COLO668 (cell line): ENCODE data around the gene ZNF484.

ENCODE experiments used
- DNase-seq: peaks from one replicate; lab custom pipeline; 2025; ENCODE audit not compliant: unreplicated experiment; lab: John Stamatoyannopoulos, UW

Gene ZNF484

DNA sequence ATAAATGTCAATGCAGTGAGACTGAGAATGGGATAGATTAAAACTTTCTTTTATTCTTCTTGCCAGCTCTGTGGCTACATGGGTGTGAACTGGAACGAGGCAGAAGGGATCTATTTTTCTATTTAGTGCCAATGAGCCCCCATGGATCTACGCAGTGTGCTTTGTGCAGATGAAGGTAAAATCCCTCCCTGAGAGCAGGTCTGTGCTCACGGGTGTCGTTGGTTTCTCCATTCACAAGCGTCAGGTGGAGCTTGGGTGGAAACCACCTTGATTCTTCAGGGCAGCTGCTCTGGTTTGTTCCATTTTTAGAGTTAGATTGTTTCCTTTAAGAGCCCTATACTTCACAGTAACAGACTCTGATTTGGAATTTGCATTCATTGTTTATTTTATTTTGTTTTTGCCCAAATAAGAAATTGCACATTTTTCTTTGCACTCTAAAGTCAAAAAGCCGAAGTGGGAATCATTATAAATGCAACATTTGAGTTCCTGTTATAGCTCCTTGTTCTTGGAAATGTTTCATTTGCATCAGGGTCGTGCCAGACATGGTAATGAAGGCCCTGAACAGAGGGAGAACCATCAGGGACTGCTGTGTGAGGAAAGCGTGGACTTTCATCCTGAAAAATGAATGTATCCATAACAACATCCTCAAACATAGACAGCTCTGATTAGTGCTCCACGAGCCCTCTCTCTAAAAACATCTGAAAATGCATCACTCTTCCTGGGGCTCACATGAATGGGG, 82.1 kb downstream of the ZNF484 start:
- DNase-seq = no peak
